DOHH2 (cell line): ENCODE data around the gene CORO1C.

Experiments used
- CTCF ChIP-seq: fragments of 200-600 bp; sonication (generic); IDR thresholded peaks from one replicate; pipeline ENCODE4 v1.5.1; 2014; ENCODE audit warnings: antibody characterized with exemption, mild to moderate bottlenecking, low read depth, low read length; ENCODE audit not compliant: poor library complexity, severe bottlenecking
- EZH2phosphoT487 ChIP-seq: fragments of 200-600 bp; sonication (generic); IDR thresholded peaks from 2 replicates; pipeline ENCODE4 v1.6.1; 2017; ENCODE audit warnings: borderline replicate concordance, mild to moderate bottlenecking, antibody characterized with exemption, low read length, moderate library complexity, mixed read lengths

- no peak for TF ChIP-seq CTCF
- no peak for TF ChIP-seq EZH2phosphoT487
Observed at GRCh38 chr12:108772891-108773797, 41.8 kb upstream of the CORO1C start.
